DND-41 (cell line): ENCODE measurements around the gene OR6C70.
"Not testable (repeated sequence)": the region's sequence is repeated elsewhere in the genome, so short reads cannot be mapped to it uniquely, and the experiment has no call there.

Experiments
- ATAC-seq: fragments of 200-7000 bp; cut with Tn5 transposase; 3 replicates; pipeline ENCODE4 v1.9.1; 2021; ENCODE audit warnings: low read depth; ENCODE audit not compliant: insufficient read depth
- DNase-seq: peaks from one replicate; pipeline ENCODE4 v3.0.0-alpha.2; 2020
- H2AFZ ChIP-seq: 2 replicates; pipeline ENCODE4 v1.6.0; 2012; ENCODE audit warnings: low read depth, low read length
- H3K27ac ChIP-seq: 2 replicates; pipeline ENCODE4 v1.5.1; 2012; ENCODE audit warnings: low read length, inconsistent platforms
- H3K27me3 ChIP-seq: fragments of 200-600 bp; sonication (generic); 2 replicates; pipeline ENCODE4 v1.6.0; 2012; ENCODE audit warnings: low read length, mild to moderate bottlenecking, inconsistent platforms; ENCODE audit not compliant: insufficient read depth, poor library complexity
- H3K36me3 ChIP-seq: 2 replicates; pipeline ENCODE4 v1.5.1; 2012; ENCODE audit warnings: low read length, inconsistent platforms; ENCODE audit not compliant: insufficient read depth
- H3K4me1 ChIP-seq: 2 replicates; pipeline ENCODE4 v1.5.1; 2012; ENCODE audit warnings: mild to moderate bottlenecking, low read length; ENCODE audit not compliant: insufficient read depth
- H3K4me2 ChIP-seq: 2 replicates; pipeline ENCODE4 v1.6.0; 2012; ENCODE audit warnings: mild to moderate bottlenecking, moderate library complexity, low read length, inconsistent platforms; ENCODE audit not compliant: insufficient read depth
- H3K4me3 ChIP-seq, 2 experiments: fragments of 200-600 bp in 1 of 2; shearing (Covaris generic) in 1 of 2; 2 replicates each; pipeline ENCODE4 v1.5.1; 2012 to 2016; ENCODE audit warnings: inconsistent platforms in 2 of 2, low read length in 2 of 2, mild to moderate bottlenecking in 2 of 2, low read depth in 1 of 2, moderate library complexity in 1 of 2
- H3K79me2 ChIP-seq: 2 replicates; pipeline ENCODE4 v1.6.0; 2012; ENCODE audit warnings: low read length, inconsistent platforms; ENCODE audit not compliant: insufficient read depth
- H3K9ac ChIP-seq: 2 replicates; pipeline ENCODE4 v1.6.0; 2012; ENCODE audit warnings: low read depth, mild to moderate bottlenecking, inconsistent platforms, low read length, moderate library complexity
- H3K9me3 ChIP-seq: 2 replicates; pipeline ENCODE4 v1.5.1; 2012; ENCODE audit warnings: low read length, moderate library complexity, mild to moderate bottlenecking, inconsistent platforms; ENCODE audit not compliant: insufficient read depth, severe bottlenecking
- H4K20me1 ChIP-seq: 2 replicates; pipeline ENCODE4 v1.6.0; 2012; ENCODE audit warnings: low read length; ENCODE audit not compliant: insufficient read depth
- CTCF ChIP-seq: IDR thresholded peaks from 2 replicates; pipeline ENCODE4 v1.5.1; 2012; ENCODE audit warnings: borderline replicate concordance, low read length, moderate library complexity, mild to moderate bottlenecking; ENCODE audit not compliant: poor library complexity, severe bottlenecking; ENCODE audit errors: extremely low read depth
- EZH2 ChIP-seq: IDR thresholded peaks from 3 replicates; pipeline ENCODE4 v1.6.1; 2012; ENCODE audit warnings: borderline replicate concordance, low read depth, mild to moderate bottlenecking, moderate library complexity, low read length, inconsistent platforms; ENCODE audit not compliant: severe bottlenecking

OR6C70 gene

GRCh38 chr12:55467836-55468235 is 2.1 kb downstream of the OR6C70 start:
- no peak for ATAC-seq
- H3K36me3 ChIP-seq = no peaks in the 10 kb centered on the region
- H3K4me2 ChIP-seq = no peak overlapping the region
- DNase-seq = no peak
- TF ChIP-seq EZH2 (no peak), CTCF (no peak)
- no peak overlapping the region for H3K4me3 ChIP-seq
- no peak overlapping the region for H2AFZ ChIP-seq
- no peaks in the 10 kb centered on the region for H3K79me2 ChIP-seq
- H3K27me3 ChIP-seq = peaks cover 9% of the 10 kb centered on the region
- H4K20me1 ChIP-seq = no peaks in the 10 kb centered on the region
- no peak overlapping the region for H3K27ac ChIP-seq
- no peak overlapping the region for H3K9ac ChIP-seq
- no peaks in the 10 kb centered on the region for H3K4me1 ChIP-seq
- H3K9me3 ChIP-seq = no peaks in the 10 kb centered on the region

GRCh38 chr12:55464926-55465325 is 5.0 kb downstream of the OR6C70 start:
- not testable (repeated sequence) for H3K9ac ChIP-seq, ATAC-seq, H3K27ac ChIP-seq, H3K4me1 ChIP-seq, H3K27me3 ChIP-seq, H3K79me2 ChIP-seq, DNase-seq, H3K4me3 ChIP-seq, H3K4me2 ChIP-seq, H4K20me1 ChIP-seq, H3K9me3 ChIP-seq, H2AFZ ChIP-seq, H3K36me3 ChIP-seq

- H3K27me3 ChIP-seq = peaks cover 13% of the 10 kb centered on the region
- H3K79me2 ChIP-seq = no peaks in the 10 kb centered on the region
- TF ChIP-seq CTCF (no peak), EZH2 (no peak)
- DNase-seq = no peak
- H3K4me2 ChIP-seq = no peak overlapping the region
- no peaks in the 10 kb centered on the region for H3K36me3 ChIP-seq
- H3K27ac ChIP-seq = no peak overlapping the region
- H3K4me3 ChIP-seq = no peak overlapping the region
- no peaks in the 10 kb centered on the region for H3K4me1 ChIP-seq
- no peak overlapping the region for H3K9ac ChIP-seq
- no peaks in the 10 kb centered on the region for H3K9me3 ChIP-seq
- no peak for ATAC-seq
- H4K20me1 ChIP-seq = no peaks in the 10 kb centered on the region
- H2AFZ ChIP-seq = no peak overlapping the region
These were observed 21.1 kb downstream of the OR6C70 start for GRCh38 chr12:55448825-55449224.

GRCh38 chr12:55446326-55446725 is 23.6 kb downstream of the OR6C70 start:
- Histone ChIP-seq H3K4me3 (no peak overlapping the region), H3K9ac (no peak overlapping the region), H3K79me2 (no peaks in the 10 kb centered on the region), H3K4me2 (no peak overlapping the region), H3K27ac (no peak overlapping the region), H2AFZ (no peak overlapping the region), H4K20me1 (no peaks in the 10 kb centered on the region), H3K36me3 (no peaks in the 10 kb centered on the region), H3K27me3 (peaks cover 9% of the 10 kb centered on the region), H3K4me1 (no peaks in the 10 kb centered on the region), H3K9me3 (no peaks in the 10 kb centered on the region)
- no peak for DNase-seq
- TF ChIP-seq EZH2 (no peak), CTCF (no peak)
- no peak for ATAC-seq
